A549 (cell line): ENCODE measurements around the gene TMEM213. TPM values are rescaled to one million over a fixed set of nuclear protein-coding genes. Genes with fewer than 3 reads are reported as not detected.
A peak's percentile ranks its signal among the peaks of the same experiment; 100 is the strongest.

ENCODE experiments used
- ATAC-seq, 2 experiments: fragments of 200-7000 bp in 1 of 2; fragments of >200 bp in 1 of 2; cut with Nextera tagmentation in 1 of 2; cut with Tn5 transposase in 1 of 2; 3 replicates each; pipeline versions ENCODE4 v1.8.0 to v1.9.1; 2018 to 2020; ENCODE audit warnings: mild to moderate bottlenecking in 1 of 2, moderate library complexity in 1 of 2
- CTCF ChIA-PET: fragments of 300-600 bp; sonication (Branson Sonifier 250); formaldehyde crosslinking; extraction: SDS; loops from one replicate; lab custom pipeline; 2021; ENCODE audit warnings: antibody characterized with exemption, inconsistent platforms; lab: Yijun Ruan, JAX
- POLR2A ChIA-PET: fragments of 350-600 bp; formaldehyde crosslinking; extraction: SDS; loops from one replicate; lab custom pipeline; 2021; ENCODE audit warnings: antibody characterized with exemption, inconsistent platforms; lab: Yijun Ruan, JAX
- DNase-seq, 2 experiments: peaks; one replicate each; pipeline versions ENCODE4 v3.0.0 to v3.0.0-alpha.2; 2011 to 2016; ENCODE audit warnings: low read depth in 1 of 2, low spot score in 1 of 2
- FAIRE-seq: peaks from 2 replicates; lab custom pipeline; 2011; peaks lifted over from hg19 to GRCh38; lab: Jason Lieb, UNC
- H3K27ac ChIP-seq, 2 experiments: fragments of >200 bp; sonication (Bioruptor Twin); formaldehyde crosslinking; 3 replicates each; pipeline ENCODE4 v1.5.1; 2016 to 2017
- H3K4me1 ChIP-seq: fragments of >200 bp; sonication (Bioruptor Twin); formaldehyde crosslinking; 3 replicates; pipeline ENCODE4 v1.6.1; 2016
- H3K4me2 ChIP-seq: fragments of >200 bp; sonication (Bioruptor Twin); formaldehyde crosslinking; 3 replicates; pipeline ENCODE4 v1.6.1; 2016
- H3K4me3 ChIP-seq: fragments of >200 bp; sonication (Bioruptor Twin); formaldehyde crosslinking; 3 replicates; pipeline ENCODE4 v1.5.1; 2016
- H3K9me3 ChIP-seq: fragments of >200 bp; sonication (Bioruptor Twin); formaldehyde crosslinking; 3 replicates; pipeline ENCODE4 v1.6.1; 2016
- BCL3 ChIP-seq: fragments of >200 bp; sonication (Bioruptor Twin); formaldehyde crosslinking; IDR thresholded peaks from 3 replicates; pipeline ENCODE4 v1.6.1; 2016
- CBX2 ChIP-seq: fragments of 200-600 bp; sonication (generic); IDR thresholded peaks from 2 replicates; pipeline ENCODE4 v1.6.1; 2016; ENCODE audit warnings: low read depth, mild to moderate bottlenecking, borderline replicate concordance
- CEBPB ChIP-seq, 2 experiments: fragments of >200 bp in 1 of 2; sonication (Bioruptor Twin) in 1 of 2; formaldehyde crosslinking in 1 of 2; IDR thresholded peaks; 2 replicates each; pipeline ENCODE4 v1.6.1; 2012 to 2016
- CHD4 ChIP-seq: fragments of 200-600 bp; sonication (generic); IDR thresholded peaks from 2 replicates; pipeline ENCODE4 v1.6.1; 2016; ENCODE audit warnings: antibody characterized with exemption, mild to moderate bottlenecking, borderline replicate concordance
- CTCF ChIP-seq: fragments of >200 bp; sonication (Bioruptor Twin); formaldehyde crosslinking; IDR thresholded peaks from 3 replicates; pipeline ENCODE4 v1.5.1; 2016
- EHMT2 ChIP-seq: fragments of 200-600 bp; sonication (generic); IDR thresholded peaks from 2 replicates; pipeline ENCODE4 v1.6.1; 2016; ENCODE audit warnings: antibody characterized with exemption, low read depth, mild to moderate bottlenecking, moderate library complexity
- ELK1 ChIP-seq: fragments of 150-350 bp; IDR thresholded peaks from 2 replicates; pipeline ENCODE4 v1.6.1; 2014; ENCODE audit warnings: low read depth, mild to moderate bottlenecking, low read length
- EP300 ChIP-seq, 2 experiments: fragments of >200 bp; sonication (Bioruptor Twin); formaldehyde crosslinking; IDR thresholded peaks; 2 replicates in 1 of 2; 3 replicates in 1 of 2; pipeline ENCODE4 v1.6.1; 2016 to 2017
- FOSB ChIP-seq: fragments of 250-450 bp; sonication (Bioruptor Pico); IDR thresholded peaks from 2 replicates; pipeline ENCODE4 v1.5.0; 2020; ENCODE audit warnings: mild to moderate bottlenecking, moderate library complexity
- FOSL2 ChIP-seq, 2 experiments: fragments of 450-650 bp in 1 of 2; fragments of >200 bp in 1 of 2; sonication (Bioruptor Twin) in 1 of 2; formaldehyde crosslinking; IDR thresholded peaks; 2 replicates each; pipeline versions ENCODE4 v1.5.0 to v1.6.1; 2016 to 2020; ENCODE audit warnings: mild to moderate bottlenecking in 1 of 2, moderate library complexity in 1 of 2
- HES2 ChIP-seq: fragments of >200 bp; sonication (Bioruptor Twin); formaldehyde crosslinking; IDR thresholded peaks from 2 replicates; pipeline ENCODE4 v1.6.1; 2016
- JUN ChIP-seq, 2 experiments: fragments of >200 bp; sonication (Bioruptor Twin); formaldehyde crosslinking; IDR thresholded peaks; 2 replicates in 1 of 2; 3 replicates in 1 of 2; pipeline ENCODE4 v1.6.1; 2016 to 2017
- JUNB ChIP-seq: fragments of >200 bp; sonication (Bioruptor Twin); formaldehyde crosslinking; IDR thresholded peaks from 2 replicates; pipeline ENCODE4 v1.6.1; 2016
- PBX3 ChIP-seq: IDR thresholded peaks from 2 replicates; pipeline ENCODE4 v1.6.1; 2012
- POLR2A ChIP-seq: IDR thresholded peaks from 2 replicates; pipeline ENCODE4 v1.6.1; 2012; ENCODE audit warnings: mild to moderate bottlenecking, low read length
- RAD21 ChIP-seq, 2 experiments: fragments of >200 bp in 1 of 2; sonication (Bioruptor Twin) in 1 of 2; formaldehyde crosslinking in 1 of 2; IDR thresholded peaks in 1 of 2; conservative IDR thresholded peaks in 1 of 2; 2 replicates in 1 of 2; 3 replicates in 1 of 2; pipeline ENCODE4 v1.6.1; 2012 to 2018; ENCODE audit warnings: inconsistent platforms in 1 of 2
- SMC3 ChIP-seq: fragments of >200 bp; sonication (Bioruptor Twin); formaldehyde crosslinking; IDR thresholded peaks from 3 replicates; pipeline ENCODE4 v1.6.1; 2018; ENCODE audit warnings: inconsistent platforms
- TFCP2L1 ChIP-seq: fragments of 250-450 bp; sonication (Bioruptor Pico); IDR thresholded peaks from 2 replicates; pipeline ENCODE4 v1.5.0; 2021; ENCODE audit warnings: mild to moderate bottlenecking
- USF2 ChIP-seq: fragments of 450-650 bp; IDR thresholded peaks from 2 replicates; pipeline ENCODE4 v1.6.1; 2014; ENCODE audit warnings: antibody characterized with exemption
- ZC3H11A ChIP-seq: fragments of 450-650 bp; IDR thresholded peaks from 2 replicates; pipeline ENCODE4 v1.6.1; 2014; ENCODE audit warnings: antibody characterized with exemption, mild to moderate bottlenecking
- ZNF302 ChIP-seq: fragments of 250-450 bp; sonication (Bioruptor Pico); IDR thresholded peaks from 2 replicates; pipeline ENCODE4 v1.9.0; 2021; ENCODE audit warnings: inconsistent platforms, mild to moderate bottlenecking, moderate library complexity
- WGBS: methylation state at CpG from one replicate; pipeline ENCODE4 v1.1.6; 2017; ENCODE audit errors: missing lambda C conversion rate; 5-methylcytosine and 5-hydroxymethylcytosine counted together
- polyA plus RNA-seq, 4 experiments: library from polyadenylated mRNA; depleted of rRNA in 3 of 4; stranded (reverse); fragments of >200 nt; fragmentation: RNase III in 1 of 4; extraction: RNeasy Plus Mini Kit Qiagen cat#74134 plus additional on column Dnase treatment in 1 of 4; gene quantifications; 2 replicates in 3 of 4; 3 replicates in 1 of 4; pipeline ENCODE4 v1.2.3, GENCODE V29; 2011 to 2017

The TMEM213 gene
- polyA plus RNA-seq, 2 of the 4 experiments (the other 2 are of a cell fraction): not detected

DNA sequence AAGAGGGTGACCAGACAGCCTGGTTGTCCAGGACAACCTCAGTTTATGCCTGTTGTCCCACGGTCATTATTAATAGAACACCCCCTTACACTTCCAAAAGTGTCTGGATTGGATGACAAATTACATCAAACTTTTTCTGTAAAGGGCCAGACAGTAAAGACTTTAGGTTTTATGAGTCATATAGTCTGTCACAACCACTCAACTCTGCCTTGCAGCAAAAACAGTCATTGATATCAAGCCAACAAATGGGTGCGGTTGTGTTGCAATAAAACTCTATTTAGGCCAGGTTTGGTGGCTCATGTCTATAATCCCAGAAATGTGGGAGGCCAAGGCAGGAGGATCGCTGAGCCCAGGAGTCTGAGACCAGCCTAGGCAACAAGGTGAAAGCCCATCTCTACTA lies 66.9 kb downstream of the TMEM213 start:
- H3K27ac ChIP-seq: peak overlapping the region; percentile 59 to 79
- TF ChIP-seq HES2 (peak; percentile 75), JUN (IDR thresholded peaks at IDR 0.05) (peak in 1 of 2 experiments; percentile 65; a peak in 2 of 5 replicates), FOSL2 (IDR thresholded peaks at IDR 0.05) (peak; percentile 76), FOSL2 (CRISPR knock-in tag; IDR thresholded peaks at IDR 0.05) (peak; percentile 89), CEBPB (IDR thresholded peaks at IDR 0.05) (peak; percentile 87 to 90), RAD21 (conservative IDR thresholded peaks at IDR 0.05 in 1 of 2, IDR thresholded peaks at IDR 0.05 in 1 of 2) (peak in 1 of 2 experiments; percentile 19; a peak in 1 of 5 replicates), JUNB (peak; percentile 82), ZC3H11A (no peak), USF2 (no peak), PBX3 (no peak), EP300 (IDR thresholded peaks at IDR 0.05) (peak; percentile 20 to 59; a peak in 2 of 5 replicates), EHMT2 (no peak), FOSB (CRISPR knock-in tag) (no peak), POLR2A (no peak), CHD4 (no peak), ZNF302 (no peak), BCL3 (0 out of 3 replicates have a peak, but pooled peaks have one; percentile 51), TFCP2L1 (CRISPR knock-in tag) (no peak)
- ChIA-PET CTCF (interaction anchor here (1.1 to 1.7 kb wide), 4 partner anchors 17 to 703 kb away, joined by 3 to 4 read pairs (median 4); no protein-coding TSS in a partner anchor), POLR2A (no interaction called here)
- peaks cover 21% of the 10 kb centered on the region for H3K4me1 ChIP-seq
- DNase-seq (peak; percentile 35 to 71), ATAC-seq (peak; percentile 80 to 84), FAIRE-seq (no peak)
- 29% methylated on average over 3 of the region's 3 CpGs for WGBS
- no peak overlapping the region for H3K4me3 ChIP-seq
- peak overlapping the region; percentile 48 for H3K4me2 ChIP-seq
- H3K9me3 ChIP-seq: no peaks in the 10 kb centered on the region

DNA sequence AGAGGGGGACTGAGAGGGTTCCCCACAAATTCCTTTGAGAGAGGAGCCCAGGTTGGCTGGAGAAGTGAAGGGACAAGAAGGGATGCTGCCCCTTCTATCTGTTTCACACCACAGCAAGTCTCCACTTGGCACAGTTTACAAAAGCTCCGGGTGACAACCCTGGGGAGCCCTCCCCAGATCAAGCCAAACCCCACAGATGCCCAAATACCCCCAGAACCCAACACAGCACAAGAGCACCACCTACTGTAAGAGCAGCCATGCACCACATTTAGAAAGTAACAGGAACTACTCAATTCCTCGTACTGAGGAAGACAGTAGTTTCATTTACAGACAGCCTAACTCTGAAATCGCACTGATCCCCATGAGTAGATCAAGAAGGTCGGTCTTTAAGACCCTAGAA lies 68.0 kb downstream of the TMEM213 start:
- H3K27ac ChIP-seq: peak overlapping the region in 1 of 2 experiments; percentile 70; a peak in 4 of 6 replicates
- ChIA-PET POLR2A (no interaction called here), CTCF (interaction anchor here (0.7 to 1.7 kb wide), 7 partner anchors 8 to 127 kb away, joined by 3 to 7 read pairs (median 3); no protein-coding TSS in a partner anchor)
- no peaks in the 10 kb centered on the region for H3K9me3 ChIP-seq
- peak; percentile 44 to 56; a peak in 3 of 6 replicates for ATAC-seq
- no peak for FAIRE-seq
- no peak for DNase-seq
- no peak overlapping the region for H3K4me2 ChIP-seq
- WGBS: 69% methylated on average over 4 of the region's 4 CpGs
- peaks cover 21% of the 10 kb centered on the region for H3K4me1 ChIP-seq
- peak; percentile 39; the same call in 1 of the 3 replicates for TF ChIP-seq SMC3
- no peak for TF ChIP-seq ELK1
- TF ChIP-seq CTCF: peak; percentile 58
- no peak for TF ChIP-seq CBX2
- peak; percentile 65 to 71 for TF ChIP-seq RAD21 (conservative IDR thresholded peaks at IDR 0.05 in 1 of 2, IDR thresholded peaks at IDR 0.05 in 1 of 2)
- TF ChIP-seq, all 56 proteins: peak for 3
- H3K4me3 ChIP-seq: no peak overlapping the region
